Astrocyte (in vitro differentiated cells and primary cell): ENCODE data around the gene NIPAL3.

Experiments
- EZH2 ChIP-seq: IDR thresholded peaks from 2 replicates; pipeline ENCODE4 v1.6.1; 2012; ENCODE audit warnings: mild to moderate bottlenecking, low read length, inconsistent platforms; ENCODE audit not compliant: insufficient read depth
- TF ChIP-seq, protein P1 (sequence below): IDR thresholded peaks from 2 replicates; pipeline ENCODE4 v1.5.1; 2011; ENCODE audit warnings: low read depth, mild to moderate bottlenecking, inconsistent platforms, low read length, moderate library complexity; ENCODE audit not compliant: insufficient read depth

DNA sequence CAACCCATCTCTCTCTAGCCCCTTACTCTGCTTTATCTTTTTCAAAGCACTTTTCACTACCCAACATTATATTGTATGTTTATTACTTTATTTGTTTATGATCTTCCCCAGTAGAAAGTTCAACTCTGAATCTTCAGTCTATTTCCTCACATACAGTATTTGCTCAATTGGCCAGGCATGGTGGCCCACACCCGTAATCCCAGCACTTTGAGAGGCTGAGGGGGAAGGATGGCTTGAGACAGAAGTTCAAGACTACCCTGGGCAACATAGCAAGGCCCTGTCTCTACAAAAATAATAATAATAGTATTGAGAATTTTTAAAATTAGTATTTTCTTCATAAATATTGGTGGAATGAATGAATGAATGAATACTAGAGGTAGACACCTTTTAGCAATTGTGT, 3.2 kb upstream of the NIPAL3 start:
- TF ChIP-seq, protein P1, sequence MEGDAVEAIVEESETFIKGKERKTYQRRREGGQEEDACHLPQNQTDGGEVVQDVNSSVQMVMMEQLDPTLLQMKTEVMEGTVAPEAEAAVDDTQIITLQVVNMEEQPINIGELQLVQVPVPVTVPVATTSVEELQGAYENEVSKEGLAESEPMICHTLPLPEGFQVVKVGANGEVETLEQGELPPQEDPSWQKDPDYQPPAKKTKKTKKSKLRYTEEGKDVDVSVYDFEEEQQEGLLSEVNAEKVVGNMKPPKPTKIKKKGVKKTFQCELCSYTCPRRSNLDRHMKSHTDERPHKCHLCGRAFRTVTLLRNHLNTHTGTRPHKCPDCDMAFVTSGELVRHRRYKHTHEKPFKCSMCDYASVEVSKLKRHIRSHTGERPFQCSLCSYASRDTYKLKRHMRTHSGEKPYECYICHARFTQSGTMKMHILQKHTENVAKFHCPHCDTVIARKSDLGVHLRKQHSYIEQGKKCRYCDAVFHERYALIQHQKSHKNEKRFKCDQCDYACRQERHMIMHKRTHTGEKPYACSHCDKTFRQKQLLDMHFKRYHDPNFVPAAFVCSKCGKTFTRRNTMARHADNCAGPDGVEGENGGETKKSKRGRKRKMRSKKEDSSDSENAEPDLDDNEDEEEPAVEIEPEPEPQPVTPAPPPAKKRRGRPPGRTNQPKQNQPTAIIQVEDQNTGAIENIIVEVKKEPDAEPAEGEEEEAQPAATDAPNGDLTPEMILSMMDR, result no peak
- no peak for TF ChIP-seq EZH2
